Stimulated activated CD4-positive, alpha-beta T cell treated with anti-CD3 and anti-CD28 coated beads, Interleukin-2, amount 100 ng/mL, for 24 hours (primary cell): Measurements from ENCODE around the gene CFAP77.
A peak's percentile ranks its signal among the peaks of the same experiment; 100 is the strongest.
"Not testable (repeated sequence)": the region's sequence is repeated elsewhere in the genome, so short reads cannot be mapped to it uniquely, and the experiment has no call there.

Experiments
- DNase-seq, 2 donors: peaks; one replicate each; pipeline ENCODE4 v3.0.0-alpha.2; 2020

CFAP77 gene

DNA sequence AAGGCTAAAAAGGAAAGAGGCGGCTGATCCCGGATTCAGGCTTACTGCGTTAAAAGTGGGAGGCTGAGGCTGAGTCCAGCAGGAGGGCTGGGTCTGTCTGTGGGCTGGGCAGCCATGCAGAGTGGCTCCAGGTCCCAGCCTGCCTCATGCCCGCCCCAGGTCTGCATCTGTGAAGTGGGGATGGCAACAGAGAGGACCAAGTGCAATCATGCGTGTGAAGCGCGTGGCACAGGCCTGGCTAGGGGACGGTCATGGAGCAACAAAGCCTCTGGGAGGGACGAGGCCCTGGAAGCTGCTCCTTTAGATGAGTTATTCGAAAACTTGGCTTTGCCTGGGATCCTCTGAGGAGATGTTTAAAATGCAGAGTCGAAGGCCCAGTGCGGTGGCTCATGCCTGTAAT lies 142.0 kb downstream of the CFAP77 start:
- DNase-seq, result no peak

DNA sequence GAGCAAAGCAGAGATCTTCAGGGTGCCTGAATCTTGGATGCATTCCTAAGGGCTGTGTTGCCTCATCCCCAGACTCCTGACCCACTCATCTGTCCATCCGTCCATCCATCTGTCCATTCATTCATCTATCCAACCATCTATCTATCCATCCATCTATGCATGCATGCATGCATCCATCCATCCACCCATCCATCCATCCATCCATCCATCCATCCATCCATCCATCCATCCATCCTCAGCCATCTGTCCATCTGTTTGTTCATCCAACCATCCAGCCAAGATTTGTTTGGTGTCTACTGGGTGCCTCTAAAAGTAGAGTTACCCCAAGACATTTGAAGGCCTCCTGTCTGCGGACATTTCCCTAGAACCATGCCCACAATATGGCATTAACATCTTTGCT lies 144.7 kb downstream of the CFAP77 start:
- DNase-seq, result no peak

DNA sequence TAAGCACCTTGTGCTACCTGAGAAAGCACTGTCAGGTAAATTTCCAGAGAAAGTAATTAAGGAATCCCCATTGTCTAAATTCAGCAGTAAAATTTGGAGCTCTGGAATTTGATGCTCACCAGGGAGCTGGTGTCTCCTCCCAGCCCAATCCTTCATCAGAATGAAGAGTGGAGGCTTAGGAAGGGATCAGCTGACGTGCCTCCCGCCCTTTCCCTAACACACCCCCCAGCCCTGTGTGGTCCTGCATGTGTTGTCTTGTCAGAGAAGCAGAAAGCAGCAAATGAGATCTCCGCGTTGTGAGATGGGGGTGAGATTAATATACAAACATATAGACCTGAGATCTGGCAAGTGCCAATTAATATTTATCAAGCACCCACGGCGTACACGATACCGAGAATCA lies 145.5 kb downstream of the CFAP77 start:
- no peak for DNase-seq

DNA sequence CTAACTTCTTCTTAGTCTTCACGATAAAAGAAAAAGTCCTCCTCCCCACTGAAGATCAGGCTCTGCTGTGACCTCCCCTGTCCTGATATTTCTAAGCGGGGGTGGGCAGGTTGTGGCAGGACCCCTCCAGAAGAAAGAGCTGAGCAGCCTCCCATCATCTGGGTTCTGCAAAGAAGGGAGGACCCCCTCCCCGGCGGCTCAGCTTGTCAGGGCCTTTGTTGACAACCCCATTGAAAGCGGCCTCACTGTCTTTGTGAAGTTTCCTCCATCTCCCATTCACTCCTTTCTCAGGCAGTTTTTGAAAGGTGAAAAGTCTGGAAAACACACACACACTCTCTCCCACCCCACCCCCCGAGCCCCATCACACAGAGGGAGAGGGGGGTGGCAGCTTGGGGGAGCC lies 146.2 kb downstream of the CFAP77 start:
- no peak for DNase-seq

DNA sequence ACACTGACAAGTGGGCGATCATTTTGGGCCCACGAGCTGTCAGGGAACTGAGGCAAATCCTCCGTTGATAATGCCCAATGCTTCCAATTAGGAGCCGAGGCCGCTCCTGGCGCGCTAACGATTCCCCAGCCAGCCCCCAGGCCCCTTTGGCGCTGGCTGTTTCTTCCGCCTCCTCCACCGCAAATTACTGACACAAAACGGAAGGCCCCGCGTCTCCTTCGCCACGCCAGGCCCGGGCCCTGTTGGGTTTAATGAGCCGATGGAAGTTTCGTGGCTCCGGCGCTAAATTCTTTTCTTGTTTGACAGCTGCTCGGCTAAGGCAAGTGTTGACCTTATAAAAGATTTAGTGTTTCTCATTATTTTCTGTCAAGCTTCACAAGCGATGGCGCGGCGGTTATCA lies 146.7 kb downstream of the CFAP77 start:
- DNase-seq, result no peak

DNA sequence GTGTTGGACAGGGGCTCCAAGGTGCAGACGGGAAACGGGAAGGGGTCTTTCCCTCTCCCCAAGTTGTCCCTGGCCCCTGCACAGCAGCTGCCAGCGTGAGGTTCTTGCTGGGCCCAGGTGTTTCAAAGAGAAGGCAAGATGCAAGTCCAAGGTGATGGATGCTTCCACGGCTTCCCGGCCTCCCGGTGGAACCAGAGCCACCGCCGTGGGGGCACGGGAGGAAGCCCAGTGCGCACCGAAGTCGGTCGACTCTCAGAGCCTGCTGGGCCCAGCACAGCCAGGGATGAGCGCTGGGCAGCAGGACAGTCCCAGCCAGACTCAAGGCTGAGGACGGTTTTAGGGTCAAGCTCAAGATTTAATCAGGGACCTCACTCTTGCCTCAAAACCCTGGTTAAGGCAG lies 147.1 kb downstream of the CFAP77 start:
- no peak for DNase-seq

DNA sequence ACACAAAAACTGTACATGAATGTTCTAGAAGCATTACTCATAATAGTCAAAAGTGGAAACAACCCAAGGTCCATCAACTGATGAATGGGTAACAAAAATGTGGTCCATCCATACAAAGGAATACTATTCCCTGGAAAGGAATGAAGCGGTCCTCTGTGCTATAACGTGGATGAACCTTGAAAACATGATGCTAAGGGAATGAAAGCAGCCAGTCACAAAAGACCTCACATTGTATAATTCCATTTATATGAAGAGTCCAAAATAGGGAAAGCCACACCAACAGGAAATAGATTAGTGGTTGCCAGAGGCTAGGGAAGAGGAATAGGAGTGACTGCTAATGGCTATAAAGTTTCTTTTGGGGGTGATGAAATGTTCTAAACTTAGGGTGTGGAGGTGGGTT lies 149.7 kb downstream of the CFAP77 start:
- DNase-seq, result no peak

DNA sequence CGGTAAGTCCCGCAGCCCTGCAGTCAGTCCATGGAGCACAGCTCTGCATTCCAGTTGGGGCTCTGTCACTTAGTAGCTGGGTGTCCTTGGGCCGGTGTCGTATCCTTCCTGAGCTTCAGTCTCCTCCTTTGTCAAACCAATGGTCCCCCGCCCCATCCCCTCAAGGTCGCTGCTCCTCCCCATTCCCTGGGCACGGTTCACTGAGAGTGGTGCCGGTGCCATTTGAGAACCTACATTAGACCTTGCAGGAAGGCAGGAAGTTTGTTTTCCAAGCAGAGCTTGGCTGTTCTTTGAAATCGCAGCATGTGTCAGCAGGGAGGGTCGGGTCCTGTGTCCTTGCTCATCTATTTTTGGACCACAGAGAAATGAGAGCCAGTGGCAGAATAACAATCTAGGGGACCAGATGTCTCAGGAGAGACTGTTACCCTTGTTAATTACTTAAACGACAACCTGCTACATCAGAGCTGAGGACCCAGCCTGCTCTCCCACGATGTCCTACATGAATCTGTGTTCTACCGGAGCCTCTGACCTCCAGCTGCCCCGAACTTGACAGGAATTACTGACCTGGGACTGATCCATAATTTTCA lies 150.7 kb downstream of the CFAP77 start:
- DNase-seq, result no peak

DNA sequence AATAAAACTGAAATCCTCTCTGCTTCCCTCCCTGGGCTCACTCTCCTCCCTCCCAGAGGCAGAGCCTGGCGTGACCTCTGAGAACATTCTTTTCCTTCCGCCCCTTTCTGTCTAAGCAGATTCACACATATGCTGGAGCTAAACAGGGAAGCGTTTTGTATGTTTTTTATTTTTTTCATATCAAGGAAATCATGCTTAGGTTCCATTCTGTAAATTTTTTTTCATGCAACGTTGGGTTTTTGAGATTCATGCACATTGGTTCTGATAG lies 152.2 kb downstream of the CFAP77 start:
- no peak for DNase-seq

DNA sequence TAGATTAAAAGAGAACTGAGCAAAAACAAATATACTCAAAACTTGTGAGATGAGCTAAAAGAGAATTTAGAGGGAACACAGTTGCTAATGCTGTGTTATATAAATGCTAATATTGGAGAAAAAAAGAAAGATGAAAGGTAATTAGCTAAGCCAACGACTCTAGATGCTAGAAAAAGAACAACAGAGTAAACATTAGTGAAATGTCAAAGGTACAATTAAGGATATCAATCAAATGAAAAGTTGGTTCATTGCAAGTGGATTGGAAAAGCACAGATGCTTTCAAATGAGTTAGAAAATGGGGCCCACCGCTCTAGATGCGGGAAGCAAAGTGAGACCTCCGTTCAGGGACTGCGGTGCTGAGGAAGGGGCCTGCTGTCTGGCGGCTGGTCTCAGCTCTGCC lies 154.5 kb downstream of the CFAP77 start:
- DNase-seq, result no peak

DNA sequence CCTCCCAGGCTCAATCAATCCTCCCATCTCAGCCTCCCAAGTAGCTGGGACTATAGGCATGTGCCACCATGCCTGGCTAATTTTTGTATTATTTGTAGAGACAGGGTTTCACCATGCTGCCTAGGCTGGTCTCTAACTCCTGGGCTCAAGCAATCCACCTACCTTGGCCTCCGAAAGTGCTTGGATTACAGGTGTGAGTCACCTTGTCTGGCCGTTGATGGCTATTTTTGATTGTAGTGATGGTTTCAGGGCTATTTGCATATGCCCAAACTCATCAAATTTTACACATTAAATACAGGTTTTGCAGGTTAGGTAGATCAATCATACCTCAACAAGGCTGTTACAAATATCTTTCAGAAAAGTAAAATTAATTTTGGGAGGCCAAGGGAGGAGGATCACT lies 158.8 kb downstream of the CFAP77 start:
- not testable (repeated sequence) for DNase-seq

DNA sequence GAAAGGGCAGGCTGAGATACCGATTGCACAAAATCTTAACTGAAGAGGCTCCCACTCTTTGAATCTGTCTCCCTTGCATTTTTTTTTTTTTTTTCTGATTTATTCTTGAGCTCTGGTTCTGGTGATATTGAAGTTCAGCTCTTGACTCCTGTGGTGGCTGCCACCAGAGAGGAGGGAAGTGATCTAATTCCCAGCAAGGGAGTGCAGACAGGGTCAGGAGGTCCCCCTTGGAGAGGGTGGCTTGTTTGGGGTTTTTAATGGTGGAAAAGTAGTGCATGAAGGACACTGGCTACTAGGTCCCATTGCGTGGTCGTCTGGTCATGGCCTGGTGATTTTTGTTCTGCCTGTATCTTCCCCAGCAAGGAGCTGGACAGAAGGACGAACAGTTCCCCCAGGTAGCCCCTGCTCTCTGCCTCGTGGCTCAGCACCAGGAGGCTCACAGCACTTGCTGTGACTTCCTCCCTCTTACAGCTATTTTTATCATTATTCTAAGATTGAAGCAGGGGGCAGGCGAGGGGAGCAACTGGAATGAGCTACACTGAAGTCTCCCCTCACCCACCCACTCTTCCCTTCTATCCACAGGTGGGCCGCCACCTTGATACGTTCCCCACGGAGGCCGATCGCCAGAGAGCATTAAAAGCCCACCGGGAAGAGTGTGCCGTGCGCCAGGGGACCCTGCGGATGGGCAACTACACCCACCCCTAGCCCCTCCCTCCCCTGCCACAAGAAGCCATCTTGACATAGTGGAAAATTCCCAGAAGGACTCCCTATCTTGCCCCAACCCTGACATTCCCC lies 162.0 kb downstream of the CFAP77 start:
- DNase-seq, result no peak

DNA sequence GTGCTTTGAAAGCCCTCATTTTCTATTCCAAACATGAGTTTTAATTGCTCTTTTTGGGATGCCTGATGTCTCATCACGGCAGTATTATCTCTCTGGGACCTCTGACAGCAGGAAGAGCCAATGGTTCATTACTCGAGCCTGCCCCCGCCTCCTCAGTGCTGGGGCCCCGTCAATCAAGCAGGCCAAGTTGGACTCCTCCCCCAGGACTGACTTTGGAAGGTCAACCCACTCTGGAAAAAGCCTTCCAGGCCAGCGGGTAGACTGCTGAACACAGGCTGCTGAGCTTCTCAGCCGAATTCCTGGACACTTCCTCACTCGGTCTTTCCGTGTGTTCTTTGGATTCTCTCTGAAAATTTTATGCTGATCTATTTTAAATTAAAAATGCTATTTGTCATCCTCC lies 162.9 kb downstream of the CFAP77 start:
- DNase-seq, result no peak

DNA sequence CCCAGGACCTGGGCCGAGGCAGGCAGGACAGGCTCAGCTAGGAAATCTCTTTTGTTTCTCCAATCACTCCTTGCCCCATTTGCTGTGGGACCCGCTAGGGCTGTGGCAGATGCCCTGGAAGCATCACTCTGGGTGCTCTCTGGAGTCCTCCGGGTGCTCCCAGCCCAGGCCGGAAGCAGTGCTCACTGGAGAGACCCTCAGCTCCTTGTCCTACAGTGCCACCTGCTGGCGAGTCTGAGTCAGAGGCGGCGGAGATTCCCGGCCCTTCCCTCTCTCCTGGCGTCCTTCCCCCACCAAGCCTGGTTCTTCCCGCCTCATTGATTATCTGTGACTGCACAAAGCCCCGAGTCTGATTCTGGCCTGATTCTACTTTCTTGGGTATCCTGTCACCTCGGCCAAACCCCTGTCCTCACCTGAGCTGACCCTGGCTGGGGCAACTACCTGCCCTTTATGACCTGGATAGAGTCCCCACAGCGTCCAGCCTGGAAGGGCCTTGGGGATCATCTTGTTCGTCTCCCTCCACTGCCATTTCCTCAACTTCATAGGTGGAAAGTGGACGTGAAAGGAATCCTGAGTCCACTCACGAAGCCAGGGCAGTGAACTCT lies 165.1 kb downstream of the CFAP77 start:
- DNase-seq, result peak; percentile 42 to 67

DNA sequence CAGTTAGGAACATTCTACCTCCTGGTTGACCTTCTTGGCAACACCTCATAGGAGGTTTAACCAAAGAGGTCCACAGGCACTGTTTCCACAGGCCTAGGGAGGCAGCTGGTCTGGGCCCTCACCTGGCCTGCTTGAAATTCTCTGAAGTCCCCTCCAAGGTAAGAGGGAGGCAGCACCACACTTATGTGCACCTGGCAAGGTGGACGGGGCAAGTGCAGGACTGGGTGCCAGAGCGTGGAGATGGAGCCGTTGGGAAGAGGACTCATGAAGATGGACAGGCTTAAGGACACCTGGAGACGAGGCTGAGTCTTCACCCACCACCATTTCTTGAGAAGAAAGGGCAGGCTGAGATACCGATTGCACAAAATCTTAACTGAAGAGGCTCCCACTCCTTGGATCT lies 165.8 kb downstream of the CFAP77 start:
- DNase-seq, result no peak

DNA sequence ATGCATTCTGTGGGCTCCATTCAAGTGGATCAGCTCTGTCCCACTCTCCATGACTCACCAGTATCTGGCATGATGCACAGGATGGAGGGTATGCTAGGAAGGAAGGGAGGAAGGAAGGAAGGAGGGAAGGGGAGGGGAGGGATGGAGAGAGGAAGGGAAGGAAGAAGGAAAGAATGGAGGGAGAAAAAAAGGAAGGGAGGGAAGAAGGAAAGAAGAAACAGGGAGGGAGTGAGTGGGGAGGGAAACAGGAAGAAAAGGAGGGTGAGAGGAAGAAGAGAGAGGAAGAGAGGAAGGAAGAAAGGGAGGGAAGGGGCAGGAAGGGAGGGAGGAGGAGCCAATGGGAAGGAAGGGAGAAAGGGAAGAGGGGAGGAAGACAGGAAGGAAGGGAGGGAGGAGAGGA lies 167.1 kb downstream of the CFAP77 start:
- no peak for DNase-seq

DNA sequence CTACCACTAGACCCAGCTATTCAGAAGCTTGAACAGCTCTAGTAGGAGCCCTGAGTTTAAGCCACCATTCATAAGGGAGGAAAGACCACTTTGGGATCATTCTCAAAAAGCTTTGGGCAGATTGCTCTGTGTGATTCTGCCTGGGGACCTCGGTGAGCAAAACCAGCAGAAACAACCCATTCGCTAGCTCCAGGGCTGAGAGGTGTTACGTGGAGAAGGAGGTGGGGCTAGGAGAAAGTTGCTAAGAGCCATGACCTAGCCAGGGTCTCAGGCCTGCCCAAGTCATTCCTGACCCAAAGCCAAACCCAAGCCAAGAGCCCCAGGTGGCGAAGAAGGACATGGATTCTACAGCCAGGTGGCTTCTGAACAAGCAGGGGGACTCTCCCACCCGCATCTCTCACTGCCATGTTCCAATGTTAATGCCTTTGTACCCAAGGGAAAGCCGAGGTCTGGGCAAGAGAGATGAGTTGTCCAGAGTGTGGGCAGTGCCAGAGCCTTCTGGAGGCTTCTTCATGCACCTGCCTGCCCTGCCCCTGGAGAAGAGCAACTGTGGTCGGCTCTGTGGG lies 168.4 kb downstream of the CFAP77 start:
- DNase-seq, result no peak

DNA sequence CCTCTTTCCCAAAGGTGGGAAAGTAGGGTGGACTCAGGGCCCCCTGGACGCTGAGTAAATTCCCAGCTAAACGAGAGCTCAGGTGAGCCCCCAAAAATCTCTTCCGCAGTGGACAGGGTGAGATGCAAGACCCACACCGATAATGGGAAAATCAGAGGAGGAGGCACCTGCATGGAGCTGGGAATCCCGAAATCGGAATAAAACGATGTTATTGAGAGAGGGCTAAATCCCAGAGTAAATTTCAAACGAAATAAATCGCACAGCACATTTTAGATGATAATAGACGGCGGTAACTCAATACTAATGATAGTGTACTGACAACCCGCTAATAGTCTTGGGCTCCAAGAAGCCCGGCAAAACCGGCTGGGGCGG lies 169.4 kb downstream of the CFAP77 start:
- DNase-seq, result no peak

DNA sequence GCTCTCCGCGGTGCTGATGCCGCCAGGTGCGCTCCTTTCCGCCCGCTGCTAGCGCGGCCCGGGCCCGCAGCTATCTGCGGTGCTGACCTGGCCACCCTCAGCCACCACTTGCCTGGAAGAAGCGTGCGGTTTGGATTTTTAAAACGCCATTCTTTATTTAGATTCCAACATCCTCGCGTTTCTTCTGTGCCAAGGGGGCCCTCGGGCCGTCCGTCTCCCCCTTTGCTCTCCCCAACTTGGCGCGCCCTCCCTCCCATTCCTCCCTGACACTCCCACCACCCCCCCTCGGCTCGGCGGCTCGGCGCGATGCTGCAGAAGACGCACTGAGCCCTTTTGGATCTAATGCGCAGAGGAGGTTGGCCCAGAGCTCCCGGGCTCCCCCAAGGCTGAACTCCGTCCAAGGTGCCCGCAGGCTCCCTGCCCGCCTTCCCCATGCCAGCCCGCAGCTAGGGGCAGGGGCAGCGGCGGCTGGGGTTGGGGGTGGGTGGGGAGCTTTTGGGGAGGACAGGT lies 172.3 kb downstream of the CFAP77 start, which contains the start of gene BARHL1:
BARHL1 (plus strand) TSS at position 331 of the 510 bp plus-strand sequence. CDS start 192 bp downstream, outside the sequence.
- DNase-seq, result no peak

DNA sequence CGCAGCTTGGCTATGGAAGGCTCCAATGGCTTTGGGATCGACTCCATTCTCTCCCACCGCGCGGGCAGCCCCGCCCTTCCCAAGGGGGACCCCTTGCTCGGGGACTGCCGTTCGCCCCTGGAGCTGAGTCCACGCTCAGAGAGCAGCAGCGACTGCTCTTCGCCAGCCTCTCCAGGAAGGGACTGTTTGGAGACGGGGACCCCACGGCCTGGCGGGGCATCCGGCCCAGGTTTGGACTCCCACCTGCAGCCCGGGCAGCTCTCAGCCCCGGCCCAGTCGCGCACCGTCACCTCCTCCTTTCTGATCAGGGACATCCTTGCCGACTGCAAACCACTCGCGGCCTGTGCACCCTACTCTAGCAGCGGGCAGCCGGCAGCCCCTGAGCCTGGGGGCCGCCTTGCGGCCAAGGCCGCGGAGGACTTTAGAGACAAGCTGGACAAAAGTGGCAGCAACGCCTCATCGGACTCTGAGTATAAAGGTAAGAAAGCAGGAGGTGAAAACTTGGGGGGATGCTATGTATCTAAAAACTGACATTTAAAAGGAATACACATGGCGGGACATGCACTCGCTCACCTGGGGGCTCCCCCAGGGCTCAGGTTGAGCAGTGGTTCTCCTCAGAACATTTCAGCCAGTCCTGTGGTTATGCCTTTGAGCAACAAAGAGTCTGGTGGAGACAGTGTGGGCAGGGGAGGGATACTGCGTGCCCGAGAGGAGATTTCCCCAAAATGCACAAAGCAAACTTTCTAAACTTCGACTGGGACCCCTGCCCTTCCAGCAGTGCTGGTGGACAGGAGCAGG lies 173.0 kb downstream of the CFAP77 start:
- DNase-seq, result no peak

DNA sequence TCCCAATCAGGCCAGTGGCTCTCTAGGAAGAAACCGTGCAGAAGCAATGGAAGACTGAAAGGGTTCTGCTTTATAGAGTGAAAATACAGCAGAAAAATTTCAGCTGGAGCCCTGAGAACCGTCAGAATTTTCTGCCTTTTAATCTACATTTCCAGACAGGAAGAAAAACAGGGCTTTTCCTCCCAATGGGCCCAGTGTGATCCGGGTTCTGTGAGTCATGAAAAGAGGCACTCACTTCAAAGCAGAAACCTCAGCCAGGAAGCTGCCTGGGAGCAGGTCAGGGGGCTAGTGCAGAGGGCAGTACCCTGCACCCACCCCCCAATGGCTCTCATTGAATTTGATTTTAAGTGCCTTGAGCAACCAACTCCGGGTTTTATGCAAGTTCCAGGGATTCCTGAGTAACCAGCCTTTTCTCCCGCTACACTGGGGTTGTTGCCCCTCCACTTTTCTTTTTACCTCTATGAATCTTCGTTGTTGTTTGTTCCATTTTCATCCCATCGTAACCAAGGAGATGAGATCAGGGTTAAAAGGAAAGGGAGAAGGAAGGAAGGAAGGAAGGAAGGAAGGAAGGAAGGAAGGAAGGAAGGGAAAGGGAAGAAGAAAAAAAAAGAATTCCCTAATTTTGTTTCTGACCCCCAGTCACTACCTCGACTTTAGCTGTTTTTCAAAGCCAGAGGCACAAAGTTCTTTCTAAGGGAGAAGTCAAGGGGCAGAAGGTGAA lies 173.7 kb downstream of the CFAP77 start:
- no peak for DNase-seq
